Trophoblast cell (in vitro differentiated cells and primary cell): Measurements from ENCODE around the gene SIGLEC11.
A peak's percentile ranks its signal among the peaks of the same experiment; 100 is the strongest.

Experiments
- DNase-seq, 2 donors: peaks; one replicate each; pipeline ENCODE4 v3.0.0-alpha.2; 2016
- H2AFZ ChIP-seq: 2 replicates; pipeline ENCODE4 v1.6.1; 2013; ENCODE audit warnings: low read length, moderate library complexity, mild to moderate bottlenecking; ENCODE audit not compliant: insufficient read depth, poor library complexity
- H2AK5ac ChIP-seq: 2 replicates; pipeline ENCODE4 v1.6.1; 2013; ENCODE audit warnings: mild to moderate bottlenecking, low read length
- H2BK120ac ChIP-seq: 2 replicates; pipeline ENCODE4 v1.6.1; 2013; ENCODE audit warnings: low read length, mild to moderate bottlenecking, moderate library complexity; ENCODE audit not compliant: insufficient read depth, poor library complexity
- H2BK12ac ChIP-seq: 2 replicates; pipeline ENCODE4 v1.6.1; 2013; ENCODE audit warnings: mild to moderate bottlenecking, low read length, moderate library complexity
- H2BK5ac ChIP-seq: 2 replicates; pipeline ENCODE4 v1.6.1; 2013; ENCODE audit warnings: low read length, low read depth, moderate library complexity, mild to moderate bottlenecking; ENCODE audit not compliant: poor library complexity
- H3K14ac ChIP-seq: 2 replicates; pipeline ENCODE4 v1.6.1; 2013; ENCODE audit warnings: mild to moderate bottlenecking, low read length
- H3K18ac ChIP-seq: 2 replicates; pipeline ENCODE4 v1.6.1; 2013; ENCODE audit warnings: mild to moderate bottlenecking, low read length
- H3K23ac ChIP-seq: 2 replicates; pipeline ENCODE4 v1.6.1; 2013; ENCODE audit warnings: low read length
- H3K27ac ChIP-seq: 2 replicates; pipeline ENCODE4 v1.5.1; 2013; ENCODE audit warnings: low read depth, mild to moderate bottlenecking, inconsistent platforms, low read length, moderate library complexity
- H3K27me3 ChIP-seq: 2 replicates; pipeline ENCODE4 v1.6.1; 2013; ENCODE audit warnings: inconsistent platforms, mild to moderate bottlenecking, low read length, moderate library complexity; ENCODE audit not compliant: insufficient read depth
- H3K36me3 ChIP-seq, 2 experiments: 1 replicate in 1 of 2; 2 replicates in 1 of 2; pipeline ENCODE4 v1.6.1; 2013; ENCODE audit warnings: low read length in 2 of 2, mild to moderate bottlenecking in 2 of 2, moderate library complexity in 1 of 2; ENCODE audit not compliant: insufficient read depth in 2 of 2, control insufficient read depth in 1 of 2
- H3K4ac ChIP-seq: 2 replicates; pipeline ENCODE4 v1.6.1; 2013; ENCODE audit warnings: low read depth, mild to moderate bottlenecking, low read length, moderate library complexity
- H3K4me1 ChIP-seq, 2 experiments: 1 replicate in 1 of 2; 2 replicates in 1 of 2; pipeline ENCODE4 v1.6.1; 2013; ENCODE audit warnings: low read length in 2 of 2, mild to moderate bottlenecking in 2 of 2, moderate library complexity in 1 of 2; ENCODE audit not compliant: insufficient read depth in 2 of 2, control insufficient read depth in 1 of 2
- H3K4me2 ChIP-seq: 2 replicates; pipeline ENCODE4 v1.6.1; 2013; ENCODE audit warnings: inconsistent platforms, mild to moderate bottlenecking, low read length, moderate library complexity
- H3K4me3 ChIP-seq: 2 replicates; pipeline ENCODE4 v1.5.1; 2013; ENCODE audit warnings: mild to moderate bottlenecking, low read depth, low read length, inconsistent platforms
- H3K79me1 ChIP-seq: one replicate; pipeline ENCODE4 v1.6.1; 2013; ENCODE audit warnings: low read length
- H3K79me2 ChIP-seq: 2 replicates; pipeline ENCODE4 v1.6.1; 2013; ENCODE audit warnings: low read length, mild to moderate bottlenecking; ENCODE audit not compliant: control insufficient read depth, insufficient read depth, poor library complexity
- H3K9ac ChIP-seq: 2 replicates; pipeline ENCODE4 v1.6.1; 2013; ENCODE audit warnings: mild to moderate bottlenecking, low read length
- H3K9me3 ChIP-seq: 2 replicates; pipeline ENCODE4 v1.6.1; 2013; ENCODE audit warnings: low read depth, mild to moderate bottlenecking, control low read depth, inconsistent platforms, low read length; ENCODE audit not compliant: insufficient read depth
- H4K12ac ChIP-seq: 2 replicates; pipeline ENCODE4 v1.6.1; 2013; ENCODE audit warnings: low read depth, mild to moderate bottlenecking, low read length, moderate library complexity
- H4K8ac ChIP-seq: 2 replicates; pipeline ENCODE4 v1.6.1; 2013; ENCODE audit warnings: low read depth, mild to moderate bottlenecking, low read length, moderate library complexity
- H4K91ac ChIP-seq: one replicate; pipeline ENCODE4 v1.6.1; 2013; ENCODE audit warnings: low read depth, mild to moderate bottlenecking, low read length, moderate library complexity
- WGBS: extraction: QIAGEN DNeasy Blood & Tissue Kit; methylation state at CpG from one replicate; pipeline ENCODE4 v1.1.7; 2013; ENCODE audit warnings: missing lambda C conversion rate; ENCODE audit not compliant: insufficient read length, insufficient coverage; ENCODE audit errors: extremely low coverage; 5-methylcytosine and 5-hydroxymethylcytosine counted together

Gene SIGLEC11

DNA sequence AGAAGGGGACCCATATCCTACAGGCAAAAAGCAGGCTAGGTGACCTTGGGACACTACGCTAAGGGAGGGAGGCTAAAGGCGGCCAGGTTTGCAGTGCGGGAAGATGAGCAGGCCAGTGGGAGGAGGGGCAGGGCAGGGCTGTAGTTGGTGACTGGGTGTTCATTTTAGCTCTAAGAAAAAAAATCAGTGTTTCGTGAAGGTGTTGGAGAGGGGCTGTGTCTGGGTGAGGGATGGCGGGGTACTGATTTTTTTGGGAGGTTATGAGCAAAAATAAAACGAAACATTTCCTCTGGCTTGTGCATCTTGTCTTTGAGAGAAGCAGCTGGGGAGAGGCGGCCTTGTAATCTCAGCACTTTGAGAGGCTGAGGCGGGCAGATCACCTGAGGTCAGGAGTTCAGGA is 27.3 kb downstream of the SIGLEC11 start:
- Histone ChIP-seq H3K4me1 (peaks cover 0 to 3% of the 10 kb centered on the region in 2 experiments), H2BK5ac (no peak overlapping the region), H3K27me3 (no peaks in the 10 kb centered on the region), H2AFZ (no peak overlapping the region), H3K4ac (no peak overlapping the region), H4K8ac (no peak overlapping the region), H3K9me3 (peaks cover 3% of the 10 kb centered on the region), H3K14ac (no peak overlapping the region), H4K91ac (no peak overlapping the region), H3K4me3 (no peak overlapping the region), H3K27ac (no peak overlapping the region), H3K9ac (no peak overlapping the region), H2AK5ac (no peak overlapping the region), H3K18ac (no peak overlapping the region), H3K23ac (no peak overlapping the region), H2BK12ac (no peak overlapping the region), H4K12ac (no peak overlapping the region), H3K79me2 (peaks cover 6% of the 10 kb centered on the region), H2BK120ac (no peak overlapping the region), H3K4me2 (no peak overlapping the region), H3K79me1 (peaks cover 11% of the 10 kb centered on the region), H3K36me3 (peaks cover 2 to 5% of the 10 kb centered on the region in 2 experiments)
- DNase-seq = no peak
- WGBS = no CpG with 5 or more reads among the region's 8 CpGs

GRCh38 chr19:49932731-49933131 is 28.2 kb downstream of the SIGLEC11 start:
- Histone ChIP-seq H4K91ac (no peak overlapping the region), H2BK5ac (no peak overlapping the region)
- no CpG with 5 or more reads among the region's 25 CpGs for WGBS

DNA sequence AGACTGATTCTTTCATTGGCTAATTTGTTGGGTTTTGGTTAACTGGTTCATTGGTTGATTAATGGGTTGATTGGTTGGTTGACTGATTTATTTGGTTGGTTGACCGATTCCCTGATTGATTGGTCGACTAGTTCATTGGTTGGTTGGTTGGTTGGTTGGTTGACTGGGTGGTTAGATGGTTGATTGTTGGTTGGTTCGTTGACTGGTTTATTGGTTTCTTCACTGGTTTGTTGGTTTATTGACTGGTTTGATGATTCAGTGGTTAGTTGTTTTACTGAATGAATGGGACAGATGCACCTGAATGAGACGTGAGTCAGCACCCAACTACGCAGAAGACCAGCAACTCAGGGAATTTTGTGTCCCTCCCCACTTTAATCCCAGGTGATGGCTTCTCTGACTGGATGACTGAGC is 28.9 kb downstream of the SIGLEC11 start:
- peak; percentile 20 to 32 for DNase-seq
- WGBS = 100% methylated on average over 1 of the region's 5 CpGs

More at GRCh38 chr19:49932731-49933131, 28.2 kb downstream of the SIGLEC11 start:
- Histone ChIP-seq H3K4ac (no peak overlapping the region), H2AK5ac (no peak overlapping the region), H3K23ac (no peak overlapping the region), H4K12ac (no peak overlapping the region), H3K27me3 (no peaks in the 10 kb centered on the region), H3K36me3 (peaks cover 4 to 8% of the 10 kb centered on the region in 2 experiments), H3K14ac (no peak overlapping the region), H3K4me3 (no peak overlapping the region), H3K9ac (no peak overlapping the region), H3K9me3 (peaks cover 3% of the 10 kb centered on the region), H2BK120ac (no peak overlapping the region), H3K4me2 (no peak overlapping the region), H3K18ac (no peak overlapping the region), H3K4me1 (peaks cover 3 to 4% of the 10 kb centered on the region in 2 experiments), H3K79me2 (peaks cover 12% of the 10 kb centered on the region), H2AFZ (no peak overlapping the region), H2BK12ac (no peak overlapping the region), H3K27ac (no peak overlapping the region), H4K8ac (no peak overlapping the region), H3K79me1 (peaks cover 11% of the 10 kb centered on the region)
- no peak for DNase-seq

GRCh38 chr19:49931293-49932040 is 29.5 kb downstream of the SIGLEC11 start:
- H4K91ac ChIP-seq = no peak overlapping the region
- peaks cover 3% of the 10 kb centered on the region for H3K9me3 ChIP-seq
- peaks cover 11% of the 10 kb centered on the region for H3K79me1 ChIP-seq
- no peak overlapping the region for H4K12ac ChIP-seq
- no peak for DNase-seq
- no peak overlapping the region for H3K9ac ChIP-seq
- H3K18ac ChIP-seq = no peak overlapping the region
- no peak overlapping the region for H3K23ac ChIP-seq
- no peak overlapping the region for H2AK5ac ChIP-seq
- no peak overlapping the region for H2BK5ac ChIP-seq
- H2BK120ac ChIP-seq = no peak overlapping the region
- H2AFZ ChIP-seq = no peak overlapping the region
- no peak overlapping the region for H3K27ac ChIP-seq
- H3K4me1 ChIP-seq = peaks cover 6 to 8% of the 10 kb centered on the region in 2 experiments
- H3K4me2 ChIP-seq = no peak overlapping the region
- peaks cover 16 to 17% of the 10 kb centered on the region in 2 experiments for H3K36me3 ChIP-seq
- H3K4ac ChIP-seq = no peak overlapping the region
- no peaks in the 10 kb centered on the region for H3K27me3 ChIP-seq
- no peak overlapping the region for H3K14ac ChIP-seq
- no peak overlapping the region for H4K8ac ChIP-seq
- H2BK12ac ChIP-seq = no peak overlapping the region
- H3K79me2 ChIP-seq = peaks cover 15% of the 10 kb centered on the region
- no peak overlapping the region for H3K4me3 ChIP-seq
- no CpG with 5 or more reads among the region's 7 CpGs for WGBS

More for the DNA sequence above, 28.9 kb downstream of the SIGLEC11 start:
- Histone ChIP-seq H2AFZ (no peak overlapping the region), H3K27ac (no peak overlapping the region), H3K18ac (no peak overlapping the region), H3K4me3 (no peak overlapping the region), H4K8ac (no peak overlapping the region), H2BK120ac (no peak overlapping the region), H3K4ac (no peak overlapping the region), H3K36me3 (peaks cover 10 to 13% of the 10 kb centered on the region in 2 experiments), H3K4me1 (peaks cover 6 to 8% of the 10 kb centered on the region in 2 experiments), H3K79me1 (peaks cover 11% of the 10 kb centered on the region), H3K79me2 (peaks cover 15% of the 10 kb centered on the region), H4K91ac (no peak overlapping the region), H3K23ac (no peak overlapping the region), H2AK5ac (no peak overlapping the region), H4K12ac (no peak overlapping the region), H3K9ac (no peak overlapping the region), H2BK5ac (no peak overlapping the region), H3K4me2 (no peak overlapping the region), H3K27me3 (no peaks in the 10 kb centered on the region), H3K14ac (no peak overlapping the region), H2BK12ac (no peak overlapping the region), H3K9me3 (peaks cover 3% of the 10 kb centered on the region)
